Cardiac muscle cell (in vitro differentiated cells and primary cell): ENCODE measurements around the gene ATP2B1. TPM values are rescaled to one million over a fixed set of nuclear protein-coding genes. Genes with fewer than 3 reads are reported as not detected.

Experiments
- DNase-seq, 2 donors: peaks; one replicate each; pipeline versions ENCODE4 v3.0.0 to v3.0.0-alpha.2; 2010 to 2017; ENCODE audit warnings: low read depth in 1 of 2, low spot score in 1 of 2
- H3K27ac ChIP-seq: fragments of 200-600 bp; sonication (generic); 2 replicates; pipeline ENCODE4 v1.5.1; 2016
- H3K27me3 ChIP-seq: fragments of 200-600 bp; sonication (generic); 2 replicates; pipeline ENCODE4 v1.6.0; 2016; ENCODE audit warnings: control low read depth
- H3K36me3 ChIP-seq: fragments of 200-600 bp; sonication (generic); 2 replicates; pipeline ENCODE4 v1.5.1; 2016; ENCODE audit warnings: control low read depth
- H3K4me1 ChIP-seq: fragments of 200-600 bp; sonication (generic); 2 replicates; pipeline ENCODE4 v1.8.1; 2017; ENCODE audit warnings: low read depth, mild to moderate bottlenecking, mixed run types
- H3K4me3 ChIP-seq: fragments of 200-600 bp; sonication (generic); 2 replicates; pipeline ENCODE4 v1.5.1; 2016; ENCODE audit warnings: mild to moderate bottlenecking
- H3K9me3 ChIP-seq: fragments of 200-600 bp; sonication (generic); 2 replicates; pipeline ENCODE4 v1.5.1; 2017; ENCODE audit warnings: low read depth, mild to moderate bottlenecking, control low read depth
- polyA plus RNA-seq: library from polyadenylated mRNA; unstranded; fragments of >200 nt; fragmentation: Nextera tagmentation; extraction: Ambion mirVana; gene quantifications from 2 replicates; pipeline ENCODE4 v1.2.1, GENCODE V29; 2016
- total RNA-seq: library from RNA; depleted of rRNA; stranded (reverse); fragments of >200 nt; gene quantifications from 2 replicates; pipeline ENCODE4 v1.2.3, GENCODE V29; 2016
- TF ChIP-seq, protein P1 (sequence below): IDR thresholded peaks from 2 replicates; pipeline ENCODE4 v1.5.1; 2012; ENCODE audit warnings: low read depth, mild to moderate bottlenecking, low read length

Gene ATP2B1
- total and polyA plus RNA-seq, 2 experiments from 2014 or later: 29.0 to 41.5 TPM

- no peak overlapping the region for H3K4me3 ChIP-seq
- DNase-seq: no peak
- no peaks in the 10 kb centered on the region for H3K9me3 ChIP-seq
- H3K27ac ChIP-seq: no peak overlapping the region
- TF ChIP-seq, protein P1, sequence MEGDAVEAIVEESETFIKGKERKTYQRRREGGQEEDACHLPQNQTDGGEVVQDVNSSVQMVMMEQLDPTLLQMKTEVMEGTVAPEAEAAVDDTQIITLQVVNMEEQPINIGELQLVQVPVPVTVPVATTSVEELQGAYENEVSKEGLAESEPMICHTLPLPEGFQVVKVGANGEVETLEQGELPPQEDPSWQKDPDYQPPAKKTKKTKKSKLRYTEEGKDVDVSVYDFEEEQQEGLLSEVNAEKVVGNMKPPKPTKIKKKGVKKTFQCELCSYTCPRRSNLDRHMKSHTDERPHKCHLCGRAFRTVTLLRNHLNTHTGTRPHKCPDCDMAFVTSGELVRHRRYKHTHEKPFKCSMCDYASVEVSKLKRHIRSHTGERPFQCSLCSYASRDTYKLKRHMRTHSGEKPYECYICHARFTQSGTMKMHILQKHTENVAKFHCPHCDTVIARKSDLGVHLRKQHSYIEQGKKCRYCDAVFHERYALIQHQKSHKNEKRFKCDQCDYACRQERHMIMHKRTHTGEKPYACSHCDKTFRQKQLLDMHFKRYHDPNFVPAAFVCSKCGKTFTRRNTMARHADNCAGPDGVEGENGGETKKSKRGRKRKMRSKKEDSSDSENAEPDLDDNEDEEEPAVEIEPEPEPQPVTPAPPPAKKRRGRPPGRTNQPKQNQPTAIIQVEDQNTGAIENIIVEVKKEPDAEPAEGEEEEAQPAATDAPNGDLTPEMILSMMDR: no peak
- H3K36me3 ChIP-seq: no peaks in the 10 kb centered on the region
- no peaks in the 10 kb centered on the region for H3K27me3 ChIP-seq
- peaks cover 4% of the 10 kb centered on the region for H3K4me1 ChIP-seq
Measured at GRCh38 chr12:89565002-89565401, 143.6 kb downstream of the ATP2B1 start.

- Histone ChIP-seq H3K27ac (no peak overlapping the region), H3K4me1 (no peaks in the 10 kb centered on the region), H3K4me3 (no peak overlapping the region), H3K9me3 (no peaks in the 10 kb centered on the region), H3K27me3 (no peaks in the 10 kb centered on the region), H3K36me3 (no peaks in the 10 kb centered on the region)
- no peak for DNase-seq
- TF ChIP-seq, protein P1: no peak
Measured at GRCh38 chr12:89559753-89560152, 148.9 kb downstream of the ATP2B1 start.

DNA sequence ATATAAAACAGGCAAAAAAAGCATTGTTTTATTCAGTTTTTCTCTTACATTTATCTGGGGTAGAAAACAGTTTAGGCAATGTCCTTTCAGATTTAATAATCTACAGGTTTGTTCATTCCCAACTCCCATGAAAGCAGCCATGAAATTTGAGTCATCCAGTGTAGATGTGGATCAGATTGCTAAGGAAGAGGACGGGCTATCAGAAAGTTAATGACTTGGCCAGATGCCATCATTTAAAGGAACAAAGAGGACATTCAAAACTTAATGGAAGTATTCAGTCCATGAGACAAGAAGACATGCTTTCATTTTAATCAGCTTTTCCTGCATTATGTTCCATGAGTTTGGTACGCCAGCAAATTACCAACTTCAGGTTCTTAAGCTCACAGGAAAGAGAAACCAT lies 151.7 kb downstream of the ATP2B1 start:
- DNase-seq: peak in 1 of 2 donors; percentile 25
- Histone ChIP-seq H3K4me1 (no peaks in the 10 kb centered on the region), H3K4me3 (no peak overlapping the region), H3K27me3 (no peaks in the 10 kb centered on the region), H3K27ac (no peak overlapping the region), H3K9me3 (no peaks in the 10 kb centered on the region), H3K36me3 (no peaks in the 10 kb centered on the region)
- TF ChIP-seq, protein P1: no peak

- Histone ChIP-seq H3K4me3 (no peak overlapping the region), H3K4me1 (no peaks in the 10 kb centered on the region), H3K27me3 (no peaks in the 10 kb centered on the region), H3K9me3 (no peaks in the 10 kb centered on the region), H3K27ac (no peak overlapping the region), H3K36me3 (no peaks in the 10 kb centered on the region)
- TF ChIP-seq, protein P1: no peak
- DNase-seq: no peak
Measured at GRCh38 chr12:89552376-89552775, 156.3 kb downstream of the ATP2B1 start.

DNA sequence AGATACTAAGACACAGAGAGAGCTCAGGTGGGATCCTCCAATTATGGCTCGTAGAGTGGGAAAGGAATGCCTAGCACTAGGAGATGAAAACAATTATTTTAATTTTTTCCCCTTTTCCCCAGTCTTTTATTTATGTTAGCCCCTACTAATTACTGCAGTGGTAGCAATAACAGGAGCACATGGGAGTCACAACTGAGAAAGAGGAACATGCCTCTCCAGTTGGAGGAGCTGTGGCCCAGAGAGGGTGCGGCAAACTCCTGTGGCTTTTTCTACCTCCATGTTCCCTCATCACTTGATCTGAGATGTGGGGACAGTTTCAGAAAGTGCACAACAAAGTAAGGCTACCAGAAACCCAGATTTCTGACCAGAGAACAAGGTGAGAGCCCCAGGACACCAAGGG lies 156.9 kb downstream of the ATP2B1 start:
- TF ChIP-seq, protein P1: no peak
- H3K27me3 ChIP-seq: no peaks in the 10 kb centered on the region
- DNase-seq: no peak
- H3K9me3 ChIP-seq: no peaks in the 10 kb centered on the region
- no peaks in the 10 kb centered on the region for H3K36me3 ChIP-seq
- H3K4me3 ChIP-seq: no peak overlapping the region
- no peak overlapping the region for H3K27ac ChIP-seq
- no peaks in the 10 kb centered on the region for H3K4me1 ChIP-seq

- no peak overlapping the region for H3K4me3 ChIP-seq
Measured at GRCh38 chr12:89547101-89547500, 161.5 kb downstream of the ATP2B1 start.

More at GRCh38 chr12:89547101-89547500, 161.5 kb downstream of the ATP2B1 start:
- TF ChIP-seq, protein P1: no peak
- H3K27ac ChIP-seq: no peak overlapping the region
- H3K36me3 ChIP-seq: no peaks in the 10 kb centered on the region
- H3K27me3 ChIP-seq: no peaks in the 10 kb centered on the region
- H3K9me3 ChIP-seq: no peaks in the 10 kb centered on the region
- DNase-seq: no peak
- peaks cover 5% of the 10 kb centered on the region for H3K4me1 ChIP-seq
